ENCODE results near the gene ATL3. TPM values are rescaled to one million over a fixed set of nuclear protein-coding genes. Genes with fewer than 3 reads are reported as not detected.

The ATL3 gene
- total and polyA plus RNA-seq, 2 of the 13 experiments (the other 11 are each of a cell fraction or from before 2014, with no cell fraction given) = not detected

- TF ChIP-seq BHLHE40 (IDR thresholded peaks at IDR 0.05; ENCODE audit: low read length) = peak; percentile 43; the same call in 1 of the 2 replicates
- no peak for TF ChIP-seq ZFP36L2 (CRISPR knock-in tag; IDR thresholded peaks at IDR 0.05)
- TF ChIP-seq MXI1 (IDR thresholded peaks at IDR 0.05; ENCODE audit: borderline replicate concordance, low read depth, low read length) = peak; percentile 84; the same call in 2 of the 3 replicates
- no peak for TF ChIP-seq ZNF256 (CRISPR knock-in tag; conservative IDR thresholded peaks at IDR 0.05)
- no peak for TF ChIP-seq ZNF816 (CRISPR knock-in tag; IDR thresholded peaks at IDR 0.05; ENCODE audit: borderline replicate concordance)
- TF ChIP-seq, protein P1, sequence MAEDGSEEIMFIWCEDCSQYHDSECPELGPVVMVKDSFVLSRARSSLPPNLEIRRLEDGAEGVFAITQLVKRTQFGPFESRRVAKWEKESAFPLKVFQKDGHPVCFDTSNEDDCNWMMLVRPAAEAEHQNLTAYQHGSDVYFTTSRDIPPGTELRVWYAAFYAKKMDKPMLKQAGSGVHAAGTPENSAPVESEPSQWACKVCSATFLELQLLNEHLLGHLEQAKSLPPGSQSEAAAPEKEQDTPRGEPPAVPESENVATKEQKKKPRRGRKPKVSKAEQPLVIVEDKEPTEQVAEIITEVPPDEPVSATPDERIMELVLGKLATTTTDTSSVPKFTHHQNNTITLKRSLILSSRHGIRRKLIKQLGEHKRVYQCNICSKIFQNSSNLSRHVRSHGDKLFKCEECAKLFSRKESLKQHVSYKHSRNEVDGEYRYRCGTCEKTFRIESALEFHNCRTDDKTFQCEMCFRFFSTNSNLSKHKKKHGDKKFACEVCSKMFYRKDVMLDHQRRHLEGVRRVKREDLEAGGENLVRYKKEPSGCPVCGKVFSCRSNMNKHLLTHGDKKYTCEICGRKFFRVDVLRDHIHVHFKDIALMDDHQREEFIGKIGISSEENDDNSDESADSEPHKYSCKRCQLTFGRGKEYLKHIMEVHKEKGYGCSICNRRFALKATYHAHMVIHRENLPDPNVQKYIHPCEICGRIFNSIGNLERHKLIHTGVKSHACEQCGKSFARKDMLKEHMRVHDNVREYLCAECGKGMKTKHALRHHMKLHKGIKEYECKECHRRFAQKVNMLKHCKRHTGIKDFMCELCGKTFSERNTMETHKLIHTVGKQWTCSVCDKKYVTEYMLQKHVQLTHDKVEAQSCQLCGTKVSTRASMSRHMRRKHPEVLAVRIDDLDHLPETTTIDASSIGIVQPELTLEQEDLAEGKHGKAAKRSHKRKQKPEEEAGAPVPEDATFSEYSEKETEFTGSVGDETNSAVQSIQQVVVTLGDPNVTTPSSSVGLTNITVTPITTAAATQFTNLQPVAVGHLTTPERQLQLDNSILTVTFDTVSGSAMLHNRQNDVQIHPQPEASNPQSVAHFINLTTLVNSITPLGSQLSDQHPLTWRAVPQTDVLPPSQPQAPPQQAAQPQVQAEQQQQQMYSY (CRISPR knock-in tag; IDR thresholded peaks at IDR 0.05) = no peak
- TF ChIP-seq, protein P2, sequence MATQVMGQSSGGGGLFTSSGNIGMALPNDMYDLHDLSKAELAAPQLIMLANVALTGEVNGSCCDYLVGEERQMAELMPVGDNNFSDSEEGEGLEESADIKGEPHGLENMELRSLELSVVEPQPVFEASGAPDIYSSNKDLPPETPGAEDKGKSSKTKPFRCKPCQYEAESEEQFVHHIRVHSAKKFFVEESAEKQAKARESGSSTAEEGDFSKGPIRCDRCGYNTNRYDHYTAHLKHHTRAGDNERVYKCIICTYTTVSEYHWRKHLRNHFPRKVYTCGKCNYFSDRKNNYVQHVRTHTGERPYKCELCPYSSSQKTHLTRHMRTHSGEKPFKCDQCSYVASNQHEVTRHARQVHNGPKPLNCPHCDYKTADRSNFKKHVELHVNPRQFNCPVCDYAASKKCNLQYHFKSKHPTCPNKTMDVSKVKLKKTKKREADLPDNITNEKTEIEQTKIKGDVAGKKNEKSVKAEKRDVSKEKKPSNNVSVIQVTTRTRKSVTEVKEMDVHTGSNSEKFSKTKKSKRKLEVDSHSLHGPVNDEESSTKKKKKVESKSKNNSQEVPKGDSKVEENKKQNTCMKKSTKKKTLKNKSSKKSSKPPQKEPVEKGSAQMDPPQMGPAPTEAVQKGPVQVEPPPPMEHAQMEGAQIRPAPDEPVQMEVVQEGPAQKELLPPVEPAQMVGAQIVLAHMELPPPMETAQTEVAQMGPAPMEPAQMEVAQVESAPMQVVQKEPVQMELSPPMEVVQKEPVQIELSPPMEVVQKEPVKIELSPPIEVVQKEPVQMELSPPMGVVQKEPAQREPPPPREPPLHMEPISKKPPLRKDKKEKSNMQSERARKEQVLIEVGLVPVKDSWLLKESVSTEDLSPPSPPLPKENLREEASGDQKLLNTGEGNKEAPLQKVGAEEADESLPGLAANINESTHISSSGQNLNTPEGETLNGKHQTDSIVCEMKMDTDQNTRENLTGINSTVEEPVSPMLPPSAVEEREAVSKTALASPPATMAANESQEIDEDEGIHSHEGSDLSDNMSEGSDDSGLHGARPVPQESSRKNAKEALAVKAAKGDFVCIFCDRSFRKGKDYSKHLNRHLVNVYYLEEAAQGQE (IDR thresholded peaks at IDR 0.05; ENCODE audit: borderline replicate concordance in 1 of 2, low read depth in 1 of 2, low read length in 2 of 2) = no peak
- 0 out of 2 replicates have a peak, but pooled peaks have one; percentile 22 for TF ChIP-seq CREB1 (IDR thresholded peaks at IDR 0.05)
- TF ChIP-seq CREB1 (CRISPR knock-in tag; IDR thresholded peaks at IDR 0.05) = no peak
- no peak for TF ChIP-seq RBM22 (optimal IDR thresholded peaks at IDR 0.05; ENCODE audit: low read length)
- no peak for TF ChIP-seq SCMH1 (CRISPR knock-in tag; IDR thresholded peaks at IDR 0.05; ENCODE audit: borderline replicate concordance)
- no peak for TF ChIP-seq GPN1 (CRISPR knock-in tag; IDR thresholded peaks at IDR 0.05; ENCODE audit: borderline replicate concordance)
- peak; percentile 27; the same call in 1 of the 2 replicates for TF ChIP-seq FOXA3 (CRISPR knock-in tag; IDR thresholded peaks at IDR 0.05)
- TF ChIP-seq ZNF362 (CRISPR knock-in tag; IDR thresholded peaks at IDR 0.05; ENCODE audit: borderline replicate concordance) = peak; percentile 46; the same call in 1 of the 2 replicates
- peak; percentile 75 for TF ChIP-seq FOSL2 (CRISPR knock-in tag; IDR thresholded peaks at IDR 0.05)
- no peak for TF ChIP-seq ZNF138 (CRISPR knock-in tag; IDR thresholded peaks at IDR 0.05; ENCODE audit: low read depth)
- no peak for TF ChIP-seq GABPA (IDR thresholded peaks at IDR 0.05; ENCODE audit: low read depth, low read length)
- no peak for TF ChIP-seq GABPA (CRISPR knock-in tag; IDR thresholded peaks at IDR 0.05; ENCODE audit: low read depth)
- no peak for TF ChIP-seq SP2 (CRISPR knock-in tag; IDR thresholded peaks at IDR 0.05)
- TF ChIP-seq SMAD1 (CRISPR knock-in tag; IDR thresholded peaks at IDR 0.05; ENCODE audit: borderline replicate concordance, low read depth) = no peak
Measured at GRCh38 chr11:63622323-63622722, 48.9 kb downstream of the ATL3 start (continued).

Data from HepG2 (cell line).